GM12892 (cell line): ENCODE measurements around the gene KIF26A.

Source experiments
- POLR2A ChIP-seq: IDR thresholded peaks from 2 replicates; pipeline ENCODE4 v1.6.1; 2011; ENCODE audit warnings: low read depth, low read length, control low read depth
- POLR2AphosphoS5 ChIP-seq: IDR thresholded peaks from 2 replicates; pipeline ENCODE4 v1.6.1; 2011; ENCODE audit warnings: low read depth, low read length, control low read depth
- TAF1 ChIP-seq: IDR thresholded peaks from 2 replicates; pipeline ENCODE4 v1.6.1; 2011; ENCODE audit warnings: low read depth, mild to moderate bottlenecking, control low read depth, low read length, borderline replicate concordance

- TF ChIP-seq POLR2A (no peak), POLR2AphosphoS5 (no peak), TAF1 (no peak)
Measured at GRCh38 chr14:104099096-104100041, 39.0 kb upstream of the KIF26A start.
